GM19372 (cell line): ENCODE measurements around the gene MCEE.
"Not testable (repeated sequence)": the region's sequence is repeated elsewhere in the genome, so short reads cannot be mapped to it uniquely, and the experiment has no call there.

Experiments
- ATAC-seq: cut with Tn5 transposase; IDR thresholded peaks from one replicate; pipeline ENCODE4 v1.9.1; 2021; ENCODE audit warnings: mild to moderate bottlenecking, low read depth, moderate library complexity; ENCODE audit not compliant: unreplicated experiment

The MCEE gene

GRCh38 chr2:71083752-71084312 is 46.2 kb downstream of the MCEE start:
- ATAC-seq, result not testable (repeated sequence)

- ATAC-seq, result not testable (repeated sequence)
Observed at GRCh38 chr2:71083297-71083696, 46.7 kb downstream of the MCEE start.

GRCh38 chr2:71082402-71083252 is 47.4 kb downstream of the MCEE start:
- no peak for ATAC-seq

- no peak for ATAC-seq
Observed at GRCh38 chr2:71078624-71079023, 51.4 kb downstream of the MCEE start.

GRCh38 chr2:71074893-71075395 is 55.1 kb downstream of the MCEE start:
- no peak for ATAC-seq

- no peak for ATAC-seq
Observed at GRCh38 chr2:71073475-71073874, 56.6 kb downstream of the MCEE start.

GRCh38 chr2:71072492-71072891 is 57.5 kb downstream of the MCEE start:
- no peak for ATAC-seq

GRCh38 chr2:71071681-71072398 is 58.2 kb downstream of the MCEE start:
- peak; percentile 36 for ATAC-seq

GRCh38 chr2:71070294-71071093 is 59.5 kb downstream of the MCEE start:
- no peak for ATAC-seq

- no peak for ATAC-seq
Observed at GRCh38 chr2:71069376-71069775, 60.7 kb downstream of the MCEE start.

- peak; percentile 52 for ATAC-seq
Observed at GRCh38 chr2:71068218-71069035, 61.6 kb downstream of the MCEE start, which contains the start of gene NAGK. Gene NAGK (plus strand): TSS chr2:71068648. CDS start chr2:71068684, 36 bp downstream.

GRCh38 chr2:71067567-71068217 is 62.3 kb downstream of the MCEE start:
- no peak for ATAC-seq

- ATAC-seq, result no peak
Observed at GRCh38 chr2:71066856-71067255, 63.2 kb downstream of the MCEE start.

GRCh38 chr2:71064754-71065621 is 65.0 kb downstream of the MCEE start:
- ATAC-seq, result peak; percentile 27

- ATAC-seq, result no peak
Observed at GRCh38 chr2:71064110-71064611, 65.9 kb downstream of the MCEE start.

- no peak for ATAC-seq
Observed at GRCh38 chr2:71063216-71063615, 66.8 kb downstream of the MCEE start.

- ATAC-seq, result no peak
Observed at GRCh38 chr2:71060871-71061270, 69.2 kb downstream of the MCEE start.

GRCh38 chr2:71060211-71060610 is 69.8 kb downstream of the MCEE start:
- no peak for ATAC-seq
